H9 (cell line): ENCODE results near the gene WNT8A. TPM values are rescaled to one million over a fixed set of nuclear protein-coding genes. Genes with fewer than 3 reads are reported as not detected.
A peak's percentile ranks its signal among the peaks of the same experiment; 100 is the strongest.

Source experiments
- DNase-seq: peaks from one replicate; pipeline ENCODE4 v3.0.0-alpha.2; 2017
- H2AFZ ChIP-seq: one replicate; pipeline ENCODE4 v1.6.1; 2013; ENCODE audit warnings: mild to moderate bottlenecking, low read length, control low read depth, moderate library complexity
- H2AK5ac ChIP-seq: 2 replicates; pipeline ENCODE4 v1.6.1; 2013; ENCODE audit warnings: low read length, control low read depth, mixed read lengths; ENCODE audit not compliant: insufficient read length
- H2BK120ac ChIP-seq: one replicate; pipeline ENCODE4 v1.6.1; 2013; ENCODE audit warnings: low read depth, mild to moderate bottlenecking, low read length, control low read depth, inconsistent platforms; ENCODE audit not compliant: poor library complexity, severe bottlenecking
- H2BK12ac ChIP-seq: 2 replicates; pipeline ENCODE4 v1.6.1; 2013; ENCODE audit warnings: low read length, control low read depth, mixed read lengths, low read depth; ENCODE audit not compliant: insufficient read length
- H2BK15ac ChIP-seq: 2 replicates; pipeline ENCODE4 v1.6.1; 2013; ENCODE audit warnings: low read depth, low read length, control low read depth
- H2BK20ac ChIP-seq: one replicate; pipeline ENCODE4 v1.6.1; 2013; ENCODE audit warnings: low read depth, mild to moderate bottlenecking, low read length, control low read depth, inconsistent platforms; ENCODE audit not compliant: poor library complexity, severe bottlenecking
- H2BK5ac ChIP-seq: 2 replicates; pipeline ENCODE4 v1.6.1; 2013; ENCODE audit warnings: low read length, control low read depth, mixed read lengths; ENCODE audit not compliant: insufficient read length
- H3K14ac ChIP-seq: 2 replicates; pipeline ENCODE4 v1.6.1; 2013; ENCODE audit warnings: low read length, control low read depth; ENCODE audit not compliant: insufficient read depth
- H3K18ac ChIP-seq: 2 replicates; pipeline ENCODE4 v1.6.1; 2013; ENCODE audit warnings: low read depth, mild to moderate bottlenecking, mixed read lengths, low read length, control low read depth; ENCODE audit not compliant: insufficient read length
- H3K23ac ChIP-seq: 2 replicates; pipeline ENCODE4 v1.6.1; 2013; ENCODE audit warnings: low read length, control low read depth, mixed read lengths, low read depth; ENCODE audit not compliant: insufficient read length
- H3K23me2 ChIP-seq: 2 replicates; pipeline ENCODE4 v1.6.1; 2013; ENCODE audit warnings: low read depth, mild to moderate bottlenecking, mixed read lengths, low read length, control low read depth; ENCODE audit not compliant: insufficient read length, poor library complexity, severe bottlenecking
- H3K27ac ChIP-seq: 2 replicates; pipeline ENCODE4 v1.5.1; 2013; ENCODE audit warnings: low read length, control low read depth, mixed read lengths, low read depth; ENCODE audit not compliant: insufficient read length
- H3K27me3 ChIP-seq: 2 replicates; pipeline ENCODE4 v1.6.1; 2013; ENCODE audit warnings: low read length, control low read depth, inconsistent platforms; ENCODE audit not compliant: insufficient read depth
- H3K4ac ChIP-seq: 2 replicates; pipeline ENCODE4 v1.6.1; 2013; ENCODE audit warnings: low read depth, mild to moderate bottlenecking, control low read depth, inconsistent platforms, low read length, moderate library complexity
- H3K4me1 ChIP-seq: 2 replicates; pipeline ENCODE4 v1.6.1; 2013; ENCODE audit warnings: low read length, control low read depth, inconsistent platforms; ENCODE audit not compliant: insufficient read depth
- H3K4me2 ChIP-seq: 2 replicates; pipeline ENCODE4 v1.6.1; 2013; ENCODE audit warnings: low read length, control low read depth, mixed read lengths; ENCODE audit not compliant: insufficient read length, insufficient read depth
- H3K56ac ChIP-seq: 2 replicates; pipeline ENCODE4 v1.6.1; 2013; ENCODE audit warnings: low read depth, mild to moderate bottlenecking, mixed read lengths, low read length, control low read depth; ENCODE audit not compliant: insufficient read length
- H3K79me1 ChIP-seq: 2 replicates; pipeline ENCODE4 v1.6.1; 2013; ENCODE audit warnings: low read depth, mild to moderate bottlenecking, moderate library complexity, low read length, control low read depth, inconsistent platforms; ENCODE audit not compliant: insufficient read depth, poor library complexity, severe bottlenecking
- H3K79me2 ChIP-seq: 2 replicates; pipeline ENCODE4 v1.6.1; 2013; ENCODE audit warnings: low read length, control low read depth, inconsistent platforms; ENCODE audit not compliant: insufficient read depth
- H3K9ac ChIP-seq: 2 replicates; pipeline ENCODE4 v1.6.1; 2013; ENCODE audit warnings: low read length, control low read depth, mixed read lengths; ENCODE audit not compliant: insufficient read length; ENCODE audit errors: extremely low read depth
- H3K9me3 ChIP-seq: one replicate; pipeline ENCODE4 v1.6.1; 2013; ENCODE audit warnings: low read depth, low read length, inconsistent platforms; ENCODE audit not compliant: control insufficient read depth
- H3T11ph ChIP-seq: one replicate; pipeline ENCODE4 v1.6.1; 2013; ENCODE audit warnings: mild to moderate bottlenecking, low read length, control low read depth, inconsistent platforms
- H4K20me1 ChIP-seq: one replicate; pipeline ENCODE4 v1.6.1; 2013; ENCODE audit not compliant: control insufficient read depth, insufficient read length, insufficient read depth
- H4K5ac ChIP-seq: 2 replicates; pipeline ENCODE4 v1.6.1; 2013; ENCODE audit warnings: low read depth, mild to moderate bottlenecking, mixed read lengths, low read length, control low read depth; ENCODE audit not compliant: insufficient read length
- H4K8ac ChIP-seq: replicated peaks from 2 replicates; pipeline ENCODE4 v1.6.1; 2013; ENCODE audit warnings: low read length, control low read depth, mixed read lengths, low read depth; ENCODE audit not compliant: insufficient read length
- H4K91ac ChIP-seq: 2 replicates; pipeline ENCODE4 v1.6.1; 2013; ENCODE audit warnings: low read depth, mild to moderate bottlenecking, moderate library complexity, mixed read lengths, low read length, control low read depth; ENCODE audit not compliant: insufficient read length
- H3K27ac Mint-ChIP-seq, 3 experiments: 2 replicates in 2 of 3; 3 replicates in 1 of 3; pipeline ENCODE4 v1.8.0; 2020 to 2021; ENCODE audit warnings: mixed read lengths in 3 of 3, mild to moderate bottlenecking in 1 of 3, moderate library complexity in 1 of 3
- H3K27me3 Mint-ChIP-seq: 2 replicates; pipeline ENCODE4 v1.8.0; 2021; ENCODE audit warnings: low read depth, mild to moderate bottlenecking, moderate library complexity, mixed read lengths
- H3K36me3 Mint-ChIP-seq, 3 experiments: 2 replicates in 2 of 3; 3 replicates in 1 of 3; pipeline ENCODE4 v1.8.0; 2020 to 2021; ENCODE audit warnings: low read depth in 3 of 3, mixed read lengths in 3 of 3; ENCODE audit not compliant: insufficient read depth in 1 of 3
- H3K4me1 Mint-ChIP-seq, 2 experiments: 2 replicates each; pipeline ENCODE4 v1.8.0; 2020; ENCODE audit warnings: mixed read lengths in 2 of 2
- H3K4me3 Mint-ChIP-seq, 2 experiments: 2 replicates in 1 of 2; 3 replicates in 1 of 2; pipeline ENCODE4 v1.8.0; 2020 to 2021; ENCODE audit warnings: mild to moderate bottlenecking in 2 of 2, mixed read lengths in 2 of 2, moderate library complexity in 1 of 2
- H3K9me3 Mint-ChIP-seq, 2 experiments: 2 replicates in 1 of 2; 3 replicates in 1 of 2; pipeline ENCODE4 v1.8.0; 2020; ENCODE audit warnings: mild to moderate bottlenecking in 2 of 2, mixed read lengths in 2 of 2, moderate library complexity in 1 of 2
- CTCF ChIP-seq: fragments of 200-600 bp; sonication (generic); conservative IDR thresholded peaks from 3 replicates; pipeline ENCODE4 v1.8.0; 2021; ENCODE audit warnings: antibody characterized with exemption, mild to moderate bottlenecking
- WGBS: extraction: QIAGEN DNeasy Blood & Tissue Kit; methylation state at CpG from one replicate; pipeline ENCODE4 v1.1.7; 2013; ENCODE audit warnings: missing lambda C conversion rate, low lambda C conversion rate, mixed read lengths; ENCODE audit not compliant: insufficient read length; ENCODE audit errors: extremely low coverage; 5-methylcytosine and 5-hydroxymethylcytosine counted together
- long read RNA-seq: library from polyadenylated mRNA; unstranded; transcript quantifications from one replicate; pipeline ENCODE4 v2.0.0, GENCODE V29; 2020
- total RNA-seq: library from RNA; stranded (reverse); gene quantifications from 2 replicates; pipeline ENCODE4 v1.2.1, GENCODE V29; 2021

The WNT8A gene
- 0.26 and 0.33 TPM in 2 replicates for total RNA-seq
- long read RNA-seq, partial matches to known transcripts, result 0 of 3 reads
- long read RNA-seq, other reads (novel, unspliced or antisense), result 0 of 3 reads

GRCh38 chr5:138083702-138084101, at the start of gene WNT8A:
Gene WNT8A (plus strand): TSS chr5:138084033. CDS start chr5:138084128, 95 bp downstream.
- H3K4me2 ChIP-seq, result no peak within 1 kb of the TSS
- H2BK12ac ChIP-seq, result no peak within 1 kb of the TSS
- no peak for TF ChIP-seq CTCF
- no peak within 1 kb of the TSS for H3K56ac ChIP-seq
- H3K9me3 ChIP-seq, result no peaks in the 10 kb centered on the region
- no CpG with 5 or more reads among the region's 5 CpGs for WGBS
- peak within 1 kb of the TSS in 1 of 3 experiments; percentile 62; a peak in 1 of 7 replicates for H3K27ac Mint-ChIP-seq
- H2AK5ac ChIP-seq, result no peak within 1 kb of the TSS
- H4K5ac ChIP-seq, result no peak within 1 kb of the TSS
- peaks cover 19 to 21% of the 10 kb centered on the region in 2 experiments for H3K4me1 Mint-ChIP-seq
- no peak within 1 kb of the TSS for H2BK20ac ChIP-seq
- H3K9ac ChIP-seq, result no peak within 1 kb of the TSS
- peaks cover 4% of the 10 kb centered on the region; the same call in 1 of the 2 replicates for H3K4me1 ChIP-seq
- H3K79me2 ChIP-seq, result no peaks in the 10 kb centered on the region
- H2AFZ ChIP-seq, result no peak within 1 kb of the TSS
- H3K23ac ChIP-seq, result no peak within 1 kb of the TSS
- H2BK120ac ChIP-seq, result no peak within 1 kb of the TSS
- H4K20me1 ChIP-seq, result no peaks in the 10 kb centered on the region
- no peaks in the 10 kb centered on the region for H3K23me2 ChIP-seq
- no peak within 1 kb of the TSS for H3T11ph ChIP-seq
- H3K14ac ChIP-seq, result no peak within 1 kb of the TSS
- no peaks in the 10 kb centered on the region for H3K79me1 ChIP-seq
- H3K18ac ChIP-seq, result no peak within 1 kb of the TSS
- no peak within 1 kb of the TSS for H4K91ac ChIP-seq
- H3K4ac ChIP-seq, result no peak within 1 kb of the TSS
- H3K9me3 Mint-ChIP-seq, result no peaks in the 10 kb centered on the region
- no peak within 1 kb of the TSS for H3K27ac ChIP-seq
- peaks cover 4% of the 10 kb centered on the region; the same call in 1 of the 2 replicates for H3K27me3 ChIP-seq
- H4K8ac ChIP-seq, result no peak within 1 kb of the TSS
- H3K36me3 Mint-ChIP-seq, result no peaks in the 10 kb centered on the region
- H2BK5ac ChIP-seq, result no peak within 1 kb of the TSS
- H3K4me3 Mint-ChIP-seq, result peak within 1 kb of the TSS in 1 of 2 experiments; percentile 20; a peak in 1 of 5 replicates
- peaks cover 55% of the 10 kb centered on the region for H3K27me3 Mint-ChIP-seq
- H2BK15ac ChIP-seq, result no peak within 1 kb of the TSS
- no peak for DNase-seq
